Stimulated activated CD4-positive, alpha-beta T cell treated with anti-CD3 and anti-CD28 coated beads, Interleukin-1b, Interleukin-23, amount 100 ng/mL, for 4 hours (primary cell): ENCODE data around the gene ZBTB42.

Experiments
- DNase-seq, 2 donors: peaks; one replicate each; pipeline ENCODE4 v3.0.0-alpha.2; 2020; ENCODE audit warnings: low read depth in 2 of 2

The ZBTB42 gene

GRCh38 chr14:104782086-104782807 is 18.7 kb upstream of the ZBTB42 start:
- DNase-seq: no peak

GRCh38 chr14:104782808-104783139 is 18.1 kb upstream of the ZBTB42 start:
- no peak for DNase-seq

GRCh38 chr14:104783484-104784217 is 17.2 kb upstream of the ZBTB42 start:
- DNase-seq: no peak

- no peak for DNase-seq
These were observed 16.7 kb upstream of the ZBTB42 start for GRCh38 chr14:104784218-104784568.

- no peak for DNase-seq
These were observed 15.8 kb upstream of the ZBTB42 start for GRCh38 chr14:104784846-104785707.

- DNase-seq: no peak
These were observed 15.2 kb upstream of the ZBTB42 start for GRCh38 chr14:104785708-104786080.

GRCh38 chr14:104786091-104786586 is 14.8 kb upstream of the ZBTB42 start:
- DNase-seq: no peak

- no peak for DNase-seq
These were observed 13.9 kb upstream of the ZBTB42 start for GRCh38 chr14:104786726-104787675.

GRCh38 chr14:104787736-104788135 is 13.2 kb upstream of the ZBTB42 start:
- DNase-seq: no peak

GRCh38 chr14:104788161-104788818 is 12.6 kb upstream of the ZBTB42 start:
- DNase-seq: no peak

- no peak for DNase-seq
These were observed 11.8 kb upstream of the ZBTB42 start for GRCh38 chr14:104788873-104789663.

GRCh38 chr14:104789752-104790743 is 10.9 kb upstream of the ZBTB42 start:
- no peak for DNase-seq

GRCh38 chr14:104791425-104791824 is 9.5 kb upstream of the ZBTB42 start:
- no peak for DNase-seq

GRCh38 chr14:104792101-104792884 is 8.6 kb upstream of the ZBTB42 start:
- no peak for DNase-seq

GRCh38 chr14:104792945-104793702 is 7.8 kb upstream of the ZBTB42 start:
- DNase-seq: no peak

GRCh38 chr14:104793703-104793959 is 7.3 kb upstream of the ZBTB42 start:
- no peak for DNase-seq

- peak in 1 of 2 donors; percentile 29 for DNase-seq
These were observed 6.8 kb upstream of the ZBTB42 start for GRCh38 chr14:104794099-104794498.

- no peak for DNase-seq
These were observed 6.3 kb upstream of the ZBTB42 start for GRCh38 chr14:104794631-104794992.
